Measurements from ENCODE around the gene PRKCI.
"Not testable (repeated sequence)": the region's sequence is repeated elsewhere in the genome, so short reads cannot be mapped to it uniquely, and the experiment has no call there.

The PRKCI gene

GRCh38 chr3:170321321-170322034 lies 99.3 kb downstream of the PRKCI start:
- in situ Hi-C loops (cut with HindIII; ENCODE audit: low sequenced_read_pairs): no loop called here
- no peak for TF ChIP-seq CTCF (IDR thresholded peaks at IDR 0.05; ENCODE audit: low read depth, low read length)
- H3K4me3 ChIP-seq (ENCODE audit: low read depth, low read length): no peak overlapping the region
- DNase-seq (ENCODE audit: low read depth, low spot score): peak; percentile 31

GRCh38 chr3:170322566-170323269 lies 100.5 kb downstream of the PRKCI start:
- in situ Hi-C loops (cut with HindIII; ENCODE audit: low sequenced_read_pairs): no loop called here
- TF ChIP-seq CTCF (IDR thresholded peaks at IDR 0.05; ENCODE audit: low read depth, low read length): no peak
- H3K4me3 ChIP-seq (ENCODE audit: low read depth, low read length): no peak overlapping the region
- DNase-seq (ENCODE audit: low read depth, low spot score): peak; percentile 64

- in situ Hi-C loops (cut with HindIII; ENCODE audit: low sequenced_read_pairs): no loop called here
These were observed 101.1 kb downstream of the PRKCI start for GRCh38 chr3:170323331-170323730.

GRCh38 chr3:170324962-170325361 lies 102.7 kb downstream of the PRKCI start:
- DNase-seq (ENCODE audit: low read depth, low spot score): no peak
- in situ Hi-C loops (cut with HindIII; ENCODE audit: low sequenced_read_pairs): no loop called here
- H3K4me3 ChIP-seq (ENCODE audit: low read depth, low read length): no peak overlapping the region
- TF ChIP-seq CTCF (IDR thresholded peaks at IDR 0.05; ENCODE audit: low read depth, low read length): no peak

More at GRCh38 chr3:170323331-170323730, 101.1 kb downstream of the PRKCI start:
- DNase-seq (ENCODE audit: low read depth, low spot score): peak; percentile 78
- H3K4me3 ChIP-seq (ENCODE audit: low read depth, low read length): no peak overlapping the region
- TF ChIP-seq CTCF (IDR thresholded peaks at IDR 0.05; ENCODE audit: low read depth, low read length): no peak

GRCh38 chr3:170327040-170327808 lies 105.0 kb downstream of the PRKCI start:
- no peak for TF ChIP-seq CTCF (IDR thresholded peaks at IDR 0.05; ENCODE audit: low read depth, low read length)
- no peak for DNase-seq (ENCODE audit: low read depth, low spot score)
- in situ Hi-C loops (cut with HindIII; ENCODE audit: low sequenced_read_pairs): no loop called here
- H3K4me3 ChIP-seq (ENCODE audit: low read depth, low read length): no peak overlapping the region

GRCh38 chr3:170327868-170328548 lies 105.8 kb downstream of the PRKCI start:
- in situ Hi-C loops (cut with HindIII; ENCODE audit: low sequenced_read_pairs); DNase-seq (ENCODE audit: low read depth, low spot score); H3K4me3 ChIP-seq (ENCODE audit: low read depth, low read length): not testable (repeated sequence)

All from astrocyte of the spinal cord (primary cell).